GM19351 (cell line): Measurements from ENCODE around the gene DYDC2.
"Not testable (repeated sequence)": the region's sequence is repeated elsewhere in the genome, so short reads cannot be mapped to it uniquely, and the experiment has no call there.

ENCODE experiments used
- ATAC-seq: cut with Tn5 transposase; IDR thresholded peaks from one replicate; pipeline ENCODE4 v1.9.1; 2021; ENCODE audit warnings: mild to moderate bottlenecking, moderate library complexity; ENCODE audit not compliant: unreplicated experiment

The DYDC2 gene, protein sequence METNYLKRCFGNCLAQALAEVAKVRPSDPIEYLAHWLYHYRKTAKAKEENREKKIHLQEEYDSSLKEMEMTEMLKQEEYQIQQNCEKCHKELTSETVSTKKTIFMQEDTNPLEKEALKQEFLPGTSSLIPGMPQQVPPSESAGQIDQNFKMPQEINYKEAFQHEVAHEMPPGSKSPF

GRCh38 chr10:80356563-80356988 lies at the start of gene DYDC2, which contains the start of gene DYDC1:
Gene DYDC2, plus strand, starts transcription at chr10:80356781. Its CDS starts 5,663 bp downstream, at chr10:80362444.
Gene DYDC1, minus strand, starts transcription at chr10:80356755. Its CDS starts 4,154 bp downstream, at chr10:80352601.
- peak; percentile 97 for ATAC-seq

DNA sequence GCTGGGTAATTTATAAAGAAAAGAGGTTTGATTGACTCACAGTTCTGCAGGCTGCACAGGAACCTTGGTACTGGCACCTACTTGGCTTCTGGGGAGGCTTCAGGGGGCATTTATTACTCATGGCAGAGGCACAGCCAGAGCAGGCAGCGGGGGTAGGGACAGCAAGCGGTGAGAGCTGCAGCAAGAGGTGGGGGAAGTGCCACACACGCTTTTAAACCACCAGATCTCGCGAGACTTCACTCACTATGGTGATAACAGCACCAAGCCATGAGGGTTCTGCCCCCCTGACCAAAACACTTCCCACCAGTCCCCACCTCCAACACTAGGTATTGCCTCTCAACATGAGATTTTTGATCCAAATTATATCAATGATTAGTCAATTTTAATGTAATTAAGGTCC lies 43.1 kb upstream of the DYDC2 start:
- ATAC-seq = no peak

GRCh38 chr10:80315391-80315790 lies 41.2 kb upstream of the DYDC2 start:
- ATAC-seq = no peak

DNA sequence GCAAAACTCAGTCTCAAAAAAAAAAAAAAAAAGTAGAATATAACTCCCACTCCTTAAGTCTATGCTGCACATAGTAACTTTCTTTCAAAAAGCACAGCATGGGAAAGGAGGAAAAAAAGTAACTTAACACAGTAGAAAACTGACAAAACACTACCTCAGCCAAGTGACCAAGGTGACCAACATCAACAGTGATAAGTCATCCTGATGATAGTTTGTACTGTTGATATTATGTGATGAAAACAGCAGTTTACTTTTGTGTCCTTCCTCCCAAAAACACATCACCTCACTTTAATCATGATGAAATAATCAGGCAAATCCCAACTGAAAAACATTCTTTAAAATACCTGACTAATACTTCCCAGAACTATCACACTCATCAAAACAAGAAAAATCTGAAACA lies 37.8 kb upstream of the DYDC2 start:
- ATAC-seq = no peak

GRCh38 chr10:80319318-80319717 lies 37.3 kb upstream of the DYDC2 start:
- no peak for ATAC-seq

GRCh38 chr10:80319725-80320290 lies 36.8 kb upstream of the DYDC2 start:
- no peak for ATAC-seq

GRCh38 chr10:80320377-80320776 lies 36.2 kb upstream of the DYDC2 start:
- ATAC-seq = no peak

DNA sequence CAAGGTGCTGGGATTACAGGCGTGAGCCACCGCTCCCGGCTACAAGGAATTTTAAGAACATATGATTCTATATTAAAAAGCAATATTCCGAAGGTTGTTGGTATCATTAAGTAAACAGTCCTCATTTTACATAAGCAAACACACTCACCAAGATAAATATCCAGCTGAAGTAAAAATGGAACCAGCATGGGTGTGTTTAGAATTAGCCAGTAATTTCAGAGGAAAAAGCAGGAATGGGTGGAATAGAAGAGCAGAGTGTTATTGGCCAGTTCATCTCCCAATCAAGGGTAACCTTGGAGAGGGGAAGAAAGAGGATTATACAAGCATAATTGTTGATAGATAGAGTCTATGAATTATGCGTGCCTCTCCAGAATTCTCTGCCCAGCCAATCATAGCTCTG lies 35.4 kb upstream of the DYDC2 start:
- no peak for ATAC-seq

- ATAC-seq = no peak
These were observed 34.4 kb upstream of the DYDC2 start for GRCh38 chr10:80322158-80322557.

GRCh38 chr10:80322711-80323110 lies 33.9 kb upstream of the DYDC2 start:
- no peak for ATAC-seq

DNA sequence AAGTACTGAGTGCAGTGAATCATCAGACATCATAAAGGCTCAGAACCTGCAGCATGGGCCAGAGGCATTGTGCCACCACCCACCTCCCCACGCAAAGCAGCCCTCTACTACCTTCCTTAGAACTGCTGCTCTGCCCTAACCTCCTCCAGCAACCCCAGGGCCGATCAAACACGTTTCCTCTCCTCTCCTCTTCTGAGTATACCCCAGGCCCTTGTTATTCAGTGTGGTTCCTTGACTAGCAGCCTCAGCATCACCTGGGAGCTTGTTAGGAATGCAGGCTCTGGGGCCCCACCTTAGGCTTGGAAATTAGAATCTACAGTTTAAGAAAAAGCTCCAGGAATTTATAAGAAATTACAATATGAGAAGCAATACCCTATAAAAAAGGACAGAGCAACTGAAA lies 33.3 kb upstream of the DYDC2 start:
- ATAC-seq = no peak

- ATAC-seq = no peak
These were observed 32.5 kb upstream of the DYDC2 start for GRCh38 chr10:80324086-80324485.

DNA sequence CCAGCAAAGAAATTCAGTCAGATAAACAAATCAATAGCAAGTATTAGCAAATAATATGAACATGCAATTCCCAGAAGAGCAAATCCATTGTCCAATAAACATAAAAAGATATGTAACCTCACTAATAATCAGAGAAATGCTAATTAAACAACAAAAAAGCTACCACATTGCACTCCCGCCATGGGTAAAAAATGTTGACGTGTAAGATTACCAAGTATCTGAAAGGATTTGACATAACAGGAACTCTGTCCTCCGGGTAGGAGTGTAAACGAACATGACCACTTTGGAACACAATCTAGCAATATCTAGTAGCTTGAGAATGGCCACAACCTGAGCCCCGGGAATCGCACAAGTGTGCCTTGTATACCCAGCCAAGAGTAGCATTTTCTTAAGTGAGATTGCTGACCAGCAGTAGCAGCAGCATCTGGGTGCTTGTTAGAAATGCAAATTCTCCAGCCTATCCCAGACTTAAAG lies 31.7 kb upstream of the DYDC2 start:
- no peak for ATAC-seq

DNA sequence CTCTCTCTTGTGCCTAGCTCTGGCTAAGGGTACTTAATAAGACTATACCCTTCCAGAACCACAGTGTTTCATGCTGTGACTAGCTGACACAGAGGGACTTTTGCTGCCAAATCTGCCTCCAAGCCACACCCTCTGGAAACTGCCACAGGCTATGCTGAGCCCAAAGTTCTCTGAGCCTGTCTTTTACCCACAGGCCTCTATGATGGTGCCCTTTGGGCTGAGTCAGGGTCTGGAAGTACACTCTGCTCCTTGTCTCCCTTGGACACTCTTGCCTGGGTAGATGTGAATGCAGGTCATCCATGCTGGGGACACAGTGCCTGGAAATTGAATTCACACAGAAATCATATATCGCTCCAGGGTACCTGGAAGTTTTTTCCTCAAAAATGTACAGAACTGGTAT lies 22.6 kb upstream of the DYDC2 start:
- no peak for ATAC-seq

DNA sequence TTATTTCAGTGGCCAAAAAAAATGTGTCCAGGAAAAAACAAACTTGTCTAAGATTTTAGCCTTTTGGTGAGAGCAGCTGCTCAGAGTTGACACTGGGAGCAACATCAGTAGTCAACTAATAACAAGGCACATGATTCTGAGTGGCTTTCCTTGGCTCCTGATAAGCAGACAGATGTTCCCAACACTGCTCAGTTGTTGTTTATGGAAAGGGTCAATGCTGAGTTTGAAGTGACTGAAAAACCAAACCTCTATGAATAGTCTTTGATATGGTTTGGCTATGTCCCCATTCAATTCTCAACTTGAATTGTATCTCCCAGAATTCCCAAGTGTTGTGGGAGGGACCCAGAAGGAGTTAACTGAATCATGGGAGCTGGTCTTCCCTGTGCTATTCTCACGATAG lies 12.3 kb upstream of the DYDC2 start:
- no peak for ATAC-seq

- no peak for ATAC-seq
These were observed 11.7 kb upstream of the DYDC2 start for GRCh38 chr10:80344912-80345311.

DNA sequence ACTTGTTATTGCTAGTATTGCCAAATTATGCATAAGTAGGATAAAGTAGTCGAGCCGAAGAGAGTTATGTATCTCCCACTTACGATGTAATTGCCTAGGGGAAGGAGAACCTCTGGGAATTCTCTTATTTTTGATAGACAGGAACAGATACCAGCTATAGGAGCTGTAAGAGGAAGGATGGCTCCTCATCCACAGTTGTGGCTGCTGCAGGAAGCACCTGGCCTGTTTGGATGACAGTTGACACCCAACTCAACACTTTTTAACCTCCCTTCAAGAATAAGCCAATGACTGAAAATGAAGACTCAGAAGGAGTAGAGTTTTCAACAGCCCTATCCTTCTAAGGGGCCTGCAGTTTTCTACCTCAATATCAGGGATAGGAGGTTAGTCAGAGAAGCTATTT lies 6.3 kb upstream of the DYDC2 start:
- ATAC-seq = no peak

GRCh38 chr10:80351220-80351619 lies 5.4 kb upstream of the DYDC2 start:
- no peak for ATAC-seq

DNA sequence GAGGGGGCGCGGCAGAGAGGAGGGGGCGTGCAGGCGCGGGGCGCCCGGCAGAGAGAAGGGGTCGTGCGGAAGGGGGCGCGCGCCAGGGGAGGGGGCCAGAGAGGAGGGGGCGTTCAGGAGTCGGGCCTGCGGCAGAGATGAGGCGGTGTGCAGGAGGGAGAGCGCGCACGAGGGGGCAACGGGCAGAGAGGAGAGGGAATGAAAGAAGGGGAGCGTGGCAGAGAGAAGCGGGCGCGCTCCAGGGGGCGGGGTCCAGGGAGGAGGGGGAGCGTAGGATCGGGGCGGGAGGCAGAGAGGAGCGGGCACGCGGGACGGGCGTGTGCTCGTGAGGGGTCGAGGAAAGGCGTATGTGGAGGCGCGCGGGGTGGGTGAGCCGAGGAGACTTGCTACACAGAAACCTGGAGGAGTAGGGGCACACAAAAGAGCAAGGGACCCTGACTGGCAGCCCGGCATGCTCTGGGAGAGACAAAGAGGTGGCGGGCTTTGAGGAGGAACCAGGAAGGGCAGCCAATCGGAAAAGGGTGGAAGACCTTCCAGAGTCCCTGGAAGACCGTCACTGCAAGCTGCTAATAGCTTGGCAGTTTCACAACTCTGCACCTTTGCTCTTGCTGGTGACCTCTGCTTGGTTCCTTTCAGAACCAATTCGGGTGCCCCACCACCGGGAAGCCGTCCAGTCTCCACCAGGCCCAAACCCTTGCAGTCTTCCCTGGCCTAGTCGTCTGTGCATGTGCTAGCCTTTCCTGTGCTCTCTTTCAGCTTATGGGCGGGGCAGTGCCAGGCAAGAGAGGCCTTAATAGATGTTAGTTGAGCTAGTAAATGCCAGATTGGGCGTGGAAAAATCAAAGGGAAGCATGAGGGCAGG lies 639 bp downstream of the DYDC2 start:
- no peak for ATAC-seq

DNA sequence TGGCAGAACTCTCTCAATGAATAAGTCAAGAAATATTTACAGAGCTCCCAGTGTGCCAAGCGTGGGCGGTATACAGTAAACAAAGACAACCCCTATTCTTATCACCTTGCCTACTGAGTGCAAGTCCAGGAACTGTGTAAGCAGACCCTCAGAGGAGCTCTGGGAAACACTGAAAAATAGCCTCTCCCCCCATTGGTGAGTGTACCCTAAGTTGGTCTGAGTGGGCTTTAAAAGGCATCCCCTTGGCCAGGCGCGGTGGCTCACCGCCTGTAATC lies 1.2 kb downstream of the DYDC2 start:
- ATAC-seq = no peak

DNA sequence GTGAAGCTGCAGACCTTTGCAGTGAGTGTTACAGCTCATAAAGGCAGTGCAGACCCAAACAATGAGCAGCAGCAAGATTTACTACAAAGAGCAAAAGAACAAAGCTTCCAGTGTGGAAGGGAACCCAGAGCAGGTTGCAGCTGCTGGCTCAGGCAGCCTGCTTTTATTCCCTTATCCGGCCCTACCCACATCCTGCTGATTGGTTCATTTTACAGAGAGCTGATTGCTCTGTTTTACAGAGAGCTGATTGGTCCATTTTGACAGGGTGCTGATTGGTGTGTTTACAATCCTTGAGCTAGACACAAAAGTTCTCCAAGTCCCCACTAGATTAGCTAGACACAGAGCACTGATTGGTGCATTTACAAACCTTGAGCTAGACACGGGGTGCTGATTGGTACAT lies 2.3 kb downstream of the DYDC2 start:
- not testable (repeated sequence) for ATAC-seq

- ATAC-seq = no peak
These were observed 3.1 kb downstream of the DYDC2 start for GRCh38 chr10:80359644-80360043.
